GM20000 (cell line): ENCODE results near the gene NDUFAF5.

ENCODE experiments used
- DNase-seq: peaks from one replicate; pipeline ENCODE4 v3.0.0; 2012; ENCODE audit warnings: low spot score
- CTCF ChIP-seq: IDR thresholded peaks from 2 replicates; pipeline ENCODE4 v1.5.1; 2012; ENCODE audit warnings: mild to moderate bottlenecking, control low read depth; ENCODE audit errors: extremely low read depth, missing control alignments

NDUFAF5 gene

GRCh38 chr20:13868331-13868730 is 83.5 kb downstream of the NDUFAF5 start:
- DNase-seq: no peak
- TF ChIP-seq CTCF: no peak

GRCh38 chr20:13870170-13870748 is 85.4 kb downstream of the NDUFAF5 start:
- DNase-seq: no peak
- no peak for TF ChIP-seq CTCF
